Heart left ventricle (tissue), 13 donors: ENCODE data around the gene USP32.
"Not testable (repeated sequence)": the region's sequence is repeated elsewhere in the genome, so short reads cannot be mapped to it uniquely, and the experiment has no call there.

Experiments used
- CTCF ChIP-seq, 12 donors: fragments of 200-600 bp; sonication (generic) in 4 of 12; IDR thresholded peaks; one replicate each; pipeline versions ENCODE4 v1.5.0 to v1.8.0; 2018 to 2022; ENCODE audit warnings: antibody characterized with exemption in 12 of 12, mild to moderate bottlenecking in 5 of 12
- POLR2A ChIP-seq, 2 donors: fragments of 450-650 bp; IDR thresholded peaks; one replicate each; pipeline ENCODE4 v1.6.1; 2017; ENCODE audit warnings: antibody characterized with exemption in 2 of 2, mild to moderate bottlenecking in 2 of 2, moderate library complexity in 2 of 2
- donor health status: ischemic (EF 13 %, LVEDD 7.1; RV severe dilation, severe dysfunction).
- donor health status: DM: no; HTN: yes; CAD: no.
- donor health status: DM: no; HTN: no; CAD: no.
- donor health status: ischemic (EF 25% LVEDD 6.9; RV normal size, moderate dysfunction).
- donor health status: ischemic (EF 25% LVEDD 5.7; RV mildly dilated, moderate dysfunction).
- donor health status: ischemic (EF 35%, LVEDD 5.7; RV mildly dilated, moderate dysfunction).
- donor health status: nonischemic (EF 11% LVEDD 7.7; RV severe dilation, severe dysfunction).
- donor health status: DM: yes; HTN: yes; CAD: no.
- donor health status: PGD.
- donor health status: ischemic (EF 29% LVEDD 5.4; RV normal size, mild dysfunction).
- donor health status: nonischemic (EF 23%, LVEDD 6.1; RV moderate dilation, normal function).

- TF ChIP-seq POLR2A, CTCF (IDR thresholded peaks at IDR 0.05): not testable (repeated sequence)
Measured at GRCh38 chr17:60227276-60227675, 164.7 kb downstream of the USP32 start.
